Inflammatory macrophage treated with lipopolysaccharide for 1 hour (primary cell): Measurements from ENCODE around the gene TTC1.
A peak's percentile ranks its signal among the peaks of the same experiment; 100 is the strongest.
"Not testable (repeated sequence)": the region's sequence is repeated elsewhere in the genome, so short reads cannot be mapped to it uniquely, and the experiment has no call there.

Experiments used
- DNase-seq, 2 donors: peaks; one replicate each; pipeline ENCODE4 v3.0.0-alpha.2; 2020 to 2022

The TTC1 gene, protein sequence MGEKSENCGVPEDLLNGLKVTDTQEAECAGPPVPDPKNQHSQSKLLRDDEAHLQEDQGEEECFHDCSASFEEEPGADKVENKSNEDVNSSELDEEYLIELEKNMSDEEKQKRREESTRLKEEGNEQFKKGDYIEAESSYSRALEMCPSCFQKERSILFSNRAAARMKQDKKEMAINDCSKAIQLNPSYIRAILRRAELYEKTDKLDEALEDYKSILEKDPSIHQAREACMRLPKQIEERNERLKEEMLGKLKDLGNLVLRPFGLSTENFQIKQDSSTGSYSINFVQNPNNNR

DNA sequence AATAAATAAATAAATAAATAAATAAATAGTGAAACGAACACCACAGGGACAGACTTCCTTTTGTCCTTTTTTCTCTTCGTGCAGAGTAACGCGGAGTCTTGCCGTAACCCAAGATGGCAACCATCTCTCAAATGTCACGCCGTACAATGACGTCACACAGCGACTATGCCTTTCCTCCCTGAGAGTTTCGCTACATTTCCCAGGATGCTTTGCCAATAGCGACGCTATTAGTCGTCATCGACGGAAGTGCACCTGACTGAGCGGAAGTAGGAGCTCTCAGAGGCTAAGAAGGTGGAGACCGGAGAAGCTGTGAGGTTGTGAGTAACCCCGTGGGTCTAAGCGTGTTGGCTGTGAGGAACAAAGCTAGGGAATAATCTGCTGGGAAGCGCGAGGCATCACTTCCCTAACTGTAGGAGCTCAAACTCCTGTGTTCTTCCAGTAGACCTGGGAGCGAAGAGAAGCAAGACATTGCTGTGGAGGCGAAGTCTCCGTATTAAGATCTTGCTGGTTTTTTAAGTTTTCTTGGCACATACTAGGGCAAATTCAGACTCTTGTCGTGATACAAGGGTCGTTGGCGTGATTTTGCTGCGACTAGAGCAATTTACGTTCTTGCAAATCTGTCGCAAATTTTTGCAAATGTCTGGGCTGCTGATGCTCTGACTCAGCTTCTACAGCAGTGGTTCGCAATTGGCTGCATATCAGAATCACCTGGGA lies at the start of gene TTC1:
Gene TTC1 (plus strand): TSS at position 263 of the 714 bp plus-strand sequence. CDS start 1,390 bp downstream, outside the sequence.
- DNase-seq, result peak; percentile 99

DNA sequence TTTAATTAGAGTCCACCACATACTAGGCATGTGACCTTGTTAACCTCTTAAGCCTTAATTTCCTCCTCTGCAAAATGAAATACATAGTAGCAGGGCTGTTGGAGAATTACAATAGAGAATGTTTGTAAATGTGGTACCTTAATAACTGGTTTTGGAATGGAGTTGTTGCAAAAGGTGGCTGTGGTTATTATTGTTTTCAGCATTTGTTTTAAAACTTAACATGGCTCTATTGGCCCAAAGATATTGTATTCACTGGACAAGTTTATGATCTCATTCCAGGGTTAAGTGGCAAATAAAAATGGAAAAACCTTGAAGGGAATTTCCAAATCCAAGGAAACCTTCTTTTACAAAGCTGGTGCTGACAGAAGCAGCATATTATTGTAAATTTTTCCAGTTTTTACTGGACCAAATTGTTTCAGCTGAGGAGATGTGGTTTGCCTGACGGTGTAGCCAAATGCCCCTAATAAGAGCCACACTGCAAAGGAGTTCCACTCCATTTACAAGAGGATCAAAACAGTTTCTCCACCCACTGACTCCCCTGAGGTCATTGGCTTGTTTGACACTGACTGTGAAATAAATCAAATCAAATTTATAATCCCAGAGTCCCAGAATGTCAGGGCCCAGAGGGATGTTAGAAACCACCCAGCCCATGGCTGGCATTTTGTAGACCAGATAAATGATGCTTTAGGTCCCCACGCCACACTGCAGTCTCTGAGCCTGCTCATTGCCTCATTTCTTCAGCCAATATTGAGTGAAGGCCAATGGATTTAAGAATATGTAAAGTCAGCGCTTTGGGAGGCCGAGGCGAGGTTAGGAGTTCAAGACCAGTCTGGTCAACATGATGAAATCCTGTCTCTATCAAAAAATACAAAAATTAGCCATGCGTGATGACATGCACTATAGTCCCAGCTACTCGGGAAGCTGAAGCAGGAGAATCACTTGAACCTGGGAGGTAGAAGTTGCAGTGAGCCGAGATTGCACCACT lies 47.5 kb upstream of the TTC1 start:
- DNase-seq, result no peak

DNA sequence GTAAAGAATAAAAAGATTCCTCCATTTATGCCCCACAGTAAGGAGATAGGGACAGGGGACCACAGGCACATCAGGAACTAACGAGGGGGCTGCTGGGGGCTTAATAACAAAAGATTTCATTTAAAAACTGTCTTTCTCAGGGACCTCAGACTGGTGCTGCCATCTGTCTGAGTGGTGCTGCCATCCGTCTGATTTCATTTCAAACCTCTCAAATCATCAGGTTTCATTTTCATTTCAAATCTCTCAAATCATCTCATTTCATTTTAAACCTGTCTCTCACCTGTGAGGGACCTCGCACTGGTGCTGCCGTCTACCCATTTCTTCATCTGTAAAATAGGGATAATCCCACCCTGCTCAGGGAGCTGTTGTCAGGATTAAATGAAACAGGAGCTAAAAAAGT lies 46.7 kb upstream of the TTC1 start:
- DNase-seq, result no peak

DNA sequence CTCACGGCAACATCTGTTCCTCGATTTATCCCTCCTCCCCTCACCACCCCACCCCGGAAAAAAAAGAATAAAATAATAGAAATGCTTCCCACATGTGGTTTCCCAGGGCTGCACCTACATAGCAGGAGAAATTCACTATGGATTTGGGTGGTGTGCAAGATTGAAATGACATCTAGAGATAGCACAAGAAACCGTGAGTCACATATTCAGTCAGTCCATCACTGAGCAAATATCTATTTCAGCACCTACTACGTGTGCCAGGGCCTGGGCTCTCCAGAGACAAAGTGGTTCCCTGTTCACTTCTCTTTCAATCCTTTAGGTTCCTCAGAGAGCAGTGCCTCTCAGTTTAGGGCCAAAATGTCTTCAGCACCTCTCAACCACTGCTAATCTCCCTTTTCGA lies 45.0 kb upstream of the TTC1 start:
- DNase-seq, result no peak

DNA sequence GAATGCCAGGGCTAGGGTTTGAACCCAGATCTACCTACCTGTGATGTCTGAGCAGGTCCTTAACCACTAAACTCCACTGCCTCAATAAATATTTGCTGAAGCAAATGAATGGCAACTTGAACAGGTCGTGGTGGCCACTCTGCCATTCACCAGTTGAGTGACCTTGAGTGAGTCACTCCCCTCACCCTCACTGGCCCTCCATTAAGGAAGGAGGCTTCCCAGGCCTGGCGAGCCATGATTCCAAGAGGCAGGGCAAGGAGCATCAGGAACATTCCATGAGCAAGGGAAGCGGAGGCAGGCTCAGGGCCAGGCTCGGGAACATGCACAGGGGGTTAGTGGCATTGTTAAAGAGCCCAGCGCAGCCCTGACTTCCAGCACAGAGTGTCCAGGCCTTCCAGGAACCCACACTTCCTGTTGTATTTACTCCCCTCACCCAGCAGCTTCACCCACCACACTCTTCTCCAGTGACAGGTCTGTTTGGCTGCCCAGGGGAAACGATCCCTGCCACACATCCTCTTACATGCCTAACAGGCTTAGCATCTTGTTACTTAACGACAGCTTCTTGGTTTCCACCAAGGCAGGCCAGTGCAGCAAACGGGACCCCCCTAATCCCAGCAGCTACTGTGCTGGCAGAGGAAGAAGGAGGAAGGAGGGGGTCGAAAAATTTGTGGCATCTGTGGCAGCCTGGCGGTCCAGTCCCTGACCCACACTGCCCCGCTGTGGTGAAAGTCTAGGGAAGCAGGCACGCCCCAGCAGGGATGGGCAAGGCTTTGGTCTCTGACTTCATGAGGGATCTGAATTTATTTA lies 43.7 kb upstream of the TTC1 start:
- DNase-seq, result peak; percentile 32 to 59

DNA sequence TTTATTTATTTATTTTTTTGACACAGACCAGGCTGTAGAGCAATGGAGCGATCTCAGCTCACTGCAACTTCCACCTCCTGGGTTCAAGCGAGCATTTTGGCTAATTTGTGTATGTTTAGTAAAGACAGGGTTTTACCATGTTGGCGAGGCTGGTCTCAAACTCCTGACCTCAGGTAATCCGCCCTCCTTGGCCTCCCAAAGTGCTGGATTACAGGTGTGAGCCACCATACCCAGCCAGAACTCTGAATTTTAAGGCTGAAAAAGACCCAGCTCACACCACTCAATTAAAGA lies 43.2 kb upstream of the TTC1 start:
- DNase-seq, result not testable (repeated sequence)

DNA sequence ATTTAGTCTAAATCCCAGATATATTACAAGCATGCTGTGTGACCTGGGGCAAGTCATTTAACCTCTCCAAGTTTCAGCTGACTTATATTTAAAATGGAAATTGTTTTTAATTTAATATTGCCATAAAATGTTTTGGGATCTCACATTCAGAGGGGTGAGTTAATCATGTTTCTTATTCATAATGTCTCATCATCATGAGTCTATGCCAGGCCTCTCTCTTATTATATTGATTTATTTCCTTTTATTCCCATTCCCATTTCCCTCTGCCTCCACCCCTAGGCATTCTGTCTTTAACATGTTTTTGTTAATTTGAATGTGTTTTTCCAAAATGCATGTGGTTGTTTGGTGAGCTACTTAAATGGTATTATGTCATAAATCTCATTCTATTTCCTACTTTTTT lies 39.0 kb upstream of the TTC1 start:
- DNase-seq, result no peak

DNA sequence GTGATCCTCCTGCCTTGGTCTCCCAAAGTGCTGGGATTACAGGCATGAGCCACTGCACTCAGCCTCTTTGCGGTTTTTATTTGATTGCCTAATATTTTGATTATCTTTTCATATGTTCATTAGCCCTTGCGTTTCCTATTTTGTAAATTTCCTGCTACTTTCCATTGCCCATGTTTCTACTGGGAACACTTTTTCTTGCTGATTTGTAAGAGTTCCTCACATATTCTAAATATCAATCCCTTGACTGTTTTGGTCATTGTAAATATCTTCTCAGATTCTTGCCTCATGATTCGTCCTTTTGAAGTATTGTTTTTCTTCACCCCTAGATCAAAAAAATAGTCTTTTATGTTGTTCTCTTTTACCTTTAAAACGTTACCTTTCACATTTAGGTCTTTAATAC lies 37.9 kb upstream of the TTC1 start:
- DNase-seq, result no peak

DNA sequence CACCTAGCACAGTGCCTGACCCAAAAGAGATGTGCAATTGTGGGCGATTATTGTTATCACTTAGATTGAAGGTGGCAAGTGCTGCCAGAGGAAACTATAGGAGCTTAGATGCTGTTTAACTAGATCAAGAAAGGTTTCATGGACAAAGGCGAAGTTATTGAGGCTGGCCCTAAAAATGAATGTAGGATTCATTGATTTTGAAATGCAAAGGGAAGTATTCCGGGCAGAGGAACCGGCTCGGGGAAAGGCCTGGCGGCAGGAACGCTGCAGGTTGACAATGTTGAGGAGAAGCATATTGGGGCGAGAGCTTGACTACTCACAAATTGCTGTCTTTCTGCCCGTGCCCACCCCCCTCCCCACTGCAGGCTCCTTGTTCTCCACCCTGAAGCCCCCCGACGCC lies 37.4 kb upstream of the TTC1 start:
- DNase-seq, result no peak

DNA sequence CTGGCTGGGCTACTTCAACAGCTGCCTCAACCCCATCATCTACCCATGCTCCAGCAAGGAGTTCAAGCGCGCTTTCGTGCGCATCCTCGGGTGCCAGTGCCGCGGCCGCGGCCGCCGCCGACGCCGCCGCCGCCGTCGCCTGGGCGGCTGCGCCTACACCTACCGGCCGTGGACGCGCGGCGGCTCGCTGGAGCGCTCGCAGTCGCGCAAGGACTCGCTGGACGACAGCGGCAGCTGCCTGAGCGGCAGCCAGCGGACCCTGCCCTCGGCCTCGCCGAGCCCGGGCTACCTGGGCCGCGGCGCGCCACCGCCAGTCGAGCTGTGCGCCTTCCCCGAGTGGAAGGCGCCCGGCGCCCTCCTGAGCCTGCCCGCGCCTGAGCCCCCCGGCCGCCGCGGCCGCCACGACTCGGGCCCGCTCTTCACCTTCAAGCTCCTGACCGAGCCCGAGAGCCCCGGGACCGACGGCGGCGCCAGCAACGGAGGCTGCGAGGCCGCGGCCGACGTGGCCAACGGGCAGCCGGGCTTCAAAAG lies 36.9 kb upstream of the TTC1 start:
- no peak for DNase-seq

DNA sequence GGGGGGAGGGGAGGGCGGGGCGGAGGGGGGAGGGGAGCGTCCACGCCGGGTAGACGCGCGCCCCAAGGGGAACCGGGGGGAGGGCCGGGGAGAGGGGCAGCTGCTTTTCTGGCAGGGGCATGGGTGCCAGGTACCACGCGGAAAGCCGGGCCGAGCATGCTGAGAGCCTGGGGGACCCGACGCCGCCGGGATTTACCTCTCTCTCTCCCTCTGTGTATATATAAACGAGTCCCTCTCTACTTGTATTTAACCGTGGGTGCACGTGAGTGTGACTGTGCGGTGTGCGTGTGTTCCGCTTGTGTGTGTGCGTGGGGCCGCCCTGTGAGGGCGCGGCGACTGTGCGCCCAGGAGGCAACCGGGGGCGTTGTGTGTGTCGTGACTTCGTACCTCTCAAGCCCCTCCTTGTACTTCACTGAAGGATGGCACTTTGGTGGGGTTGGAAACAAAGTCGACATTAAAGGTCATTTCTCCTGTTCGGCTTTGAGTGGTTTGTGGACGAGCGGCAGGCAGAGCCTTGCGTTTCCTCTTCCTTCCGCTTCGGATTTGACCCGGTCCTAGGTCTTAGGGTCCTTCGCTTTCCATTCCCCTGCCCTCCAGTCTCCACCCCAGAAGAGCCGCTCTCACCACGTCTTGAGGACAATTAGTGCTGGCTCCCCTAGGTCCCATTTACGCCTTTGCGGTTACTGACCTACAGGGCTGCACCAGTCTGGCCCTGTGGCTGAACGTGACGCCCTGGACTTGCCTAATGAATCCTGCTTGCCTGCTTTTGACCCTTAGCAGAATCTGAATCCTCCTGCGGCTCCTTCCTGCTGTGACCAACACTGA lies 36.2 kb upstream of the TTC1 start:
- DNase-seq, result no peak

DNA sequence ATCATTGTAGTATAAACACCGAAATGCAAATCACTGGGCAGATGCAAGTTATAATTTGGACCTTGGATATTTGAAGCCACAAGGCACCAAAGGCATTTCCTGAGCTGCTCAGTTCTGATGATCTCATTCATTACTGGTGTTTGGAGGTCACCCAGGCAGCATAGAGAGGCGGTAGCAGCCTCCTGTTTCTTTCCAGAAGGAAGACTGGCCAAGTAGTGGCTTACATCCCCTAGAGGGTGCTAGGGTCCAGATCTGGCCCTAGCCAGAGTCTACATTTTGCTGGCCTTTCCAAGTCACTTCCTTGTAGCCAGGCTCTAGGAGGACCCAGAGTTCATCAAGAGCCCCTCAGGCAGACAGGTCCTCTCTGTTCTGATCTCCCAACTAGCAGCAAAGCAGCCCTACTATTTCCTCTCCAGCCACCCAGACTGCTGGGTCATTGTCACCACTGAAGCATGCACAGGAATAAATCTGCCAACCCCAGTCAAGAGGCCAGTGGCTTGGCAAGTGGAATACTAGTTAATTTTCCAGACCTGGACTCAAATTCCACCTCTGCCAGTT lies 33.4 kb upstream of the TTC1 start:
- no peak for DNase-seq

DNA sequence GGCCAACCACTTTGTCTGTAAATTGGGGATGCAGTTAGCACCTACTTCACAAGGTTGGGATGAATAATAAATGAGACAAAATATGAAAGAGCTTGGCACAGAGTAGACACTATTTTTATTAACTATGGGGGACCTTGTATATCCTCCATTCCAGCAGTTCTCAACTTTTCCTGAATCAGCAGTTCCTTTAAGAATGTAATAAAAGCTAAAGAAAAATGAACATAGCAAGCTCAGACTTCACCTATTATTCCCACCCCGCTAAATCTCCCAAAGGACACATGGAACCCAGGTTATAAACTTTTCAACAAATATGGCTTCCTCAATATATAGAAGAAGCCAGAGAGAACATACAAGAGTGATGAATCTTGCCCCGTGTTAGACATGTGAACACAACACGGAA lies 32.0 kb upstream of the TTC1 start:
- no peak for DNase-seq

DNA sequence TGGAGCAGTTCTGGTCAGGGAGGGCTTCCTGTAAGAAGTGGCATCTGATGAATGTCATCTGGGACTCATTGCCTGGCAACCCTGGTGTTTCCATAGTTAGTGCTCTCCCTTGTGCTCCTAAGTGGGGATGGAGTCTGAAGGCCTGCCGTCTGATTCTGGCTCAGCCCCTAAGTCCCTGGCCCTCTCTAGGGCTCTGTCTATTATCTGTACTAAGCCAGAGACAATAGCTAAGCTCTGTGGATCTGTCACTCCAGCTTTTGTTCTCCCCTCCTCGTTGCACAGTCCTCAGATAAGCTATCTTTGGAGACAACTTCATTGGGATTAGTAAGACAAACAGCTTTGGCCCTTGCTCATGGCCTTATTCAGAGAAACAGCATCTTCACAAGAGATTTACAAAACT lies 30.6 kb upstream of the TTC1 start:
- no peak for DNase-seq

DNA sequence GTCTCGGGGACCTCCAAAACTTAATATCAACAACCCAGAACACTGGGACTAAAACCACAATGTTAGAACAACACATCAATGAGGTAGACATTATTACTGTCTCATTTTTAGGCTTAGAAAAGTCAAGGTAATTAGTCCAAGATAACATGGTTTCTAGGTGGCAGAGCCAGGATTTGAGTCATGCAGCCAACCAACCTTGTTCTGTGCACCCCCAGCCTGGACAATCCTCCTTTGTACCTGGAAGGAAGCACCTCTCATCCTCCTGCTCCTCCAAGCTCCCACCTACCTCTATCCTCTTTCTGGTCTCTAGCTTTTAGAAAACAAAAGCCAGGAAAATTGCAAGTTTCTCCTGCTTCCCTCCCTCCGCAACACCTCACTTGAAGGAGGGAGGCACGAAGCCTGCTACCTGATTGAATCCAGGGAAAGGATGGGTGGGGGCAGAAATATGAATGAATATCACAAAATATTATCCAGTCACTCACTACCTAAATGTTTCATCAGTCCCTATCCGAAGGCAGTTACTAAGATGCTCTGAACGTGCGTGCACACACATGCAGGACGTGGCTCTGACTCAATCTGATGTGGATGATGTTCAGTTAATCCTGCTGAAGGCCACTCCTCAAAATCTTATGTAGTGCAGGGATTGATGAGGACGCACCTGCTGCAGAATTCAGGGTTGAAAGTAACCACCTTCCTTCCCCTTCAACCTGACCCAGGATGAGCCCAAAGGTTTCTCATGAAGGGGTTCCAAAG lies 26.3 kb upstream of the TTC1 start:
- no peak for DNase-seq

DNA sequence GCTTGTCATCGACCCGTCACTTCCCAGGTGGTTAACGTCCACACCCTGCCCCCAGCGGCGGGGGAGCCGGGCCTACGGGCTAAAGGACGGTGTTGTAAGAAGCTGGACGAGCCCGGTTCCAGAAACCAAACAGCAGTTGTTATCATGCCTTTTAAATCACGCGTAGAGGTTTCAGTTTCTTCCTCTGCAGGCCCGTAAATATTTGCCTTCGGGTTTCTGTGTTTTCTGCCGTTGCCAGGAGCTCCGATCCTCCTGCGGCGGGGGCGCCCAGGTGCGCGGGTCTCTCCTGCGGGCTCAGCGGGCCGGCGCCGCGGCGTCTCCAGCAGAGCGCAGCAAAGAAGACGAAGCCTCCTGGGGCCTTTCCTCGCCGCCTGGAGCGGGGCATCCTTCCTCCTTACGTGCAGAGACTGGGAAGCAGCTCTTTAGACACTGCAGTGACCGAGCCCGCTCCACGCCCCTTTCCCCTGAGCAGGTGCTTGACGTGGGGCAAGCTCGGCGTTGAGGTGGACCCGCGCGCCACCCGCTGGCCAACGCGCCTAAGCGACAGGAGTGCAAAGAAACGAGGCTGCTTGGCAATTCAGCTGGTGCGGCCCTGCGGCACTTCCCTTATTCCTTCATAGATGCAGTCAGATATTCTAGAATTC lies 21.8 kb upstream of the TTC1 start:
- peak; percentile 52 to 62 for DNase-seq

DNA sequence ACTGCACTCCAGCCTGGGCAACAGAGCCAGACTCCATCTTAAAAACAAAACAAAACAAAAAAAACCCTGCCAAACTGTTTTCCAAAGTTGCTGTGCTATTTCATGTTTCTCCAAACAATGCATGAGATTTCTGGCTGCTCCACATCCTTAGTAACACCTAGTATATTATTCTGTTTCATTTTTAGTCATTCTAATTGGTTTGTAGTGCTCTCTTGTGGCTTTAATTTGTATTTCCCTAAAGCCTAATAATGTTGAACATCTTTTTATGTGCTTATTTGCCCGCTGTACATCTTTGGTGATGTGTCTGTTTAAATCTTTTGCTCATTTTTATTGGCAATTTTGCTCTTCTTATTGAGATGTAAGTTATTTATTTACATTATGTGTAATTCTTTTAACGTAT lies 18.4 kb upstream of the TTC1 start:
- peak in 1 of 2 donors; percentile 18 for DNase-seq

DNA sequence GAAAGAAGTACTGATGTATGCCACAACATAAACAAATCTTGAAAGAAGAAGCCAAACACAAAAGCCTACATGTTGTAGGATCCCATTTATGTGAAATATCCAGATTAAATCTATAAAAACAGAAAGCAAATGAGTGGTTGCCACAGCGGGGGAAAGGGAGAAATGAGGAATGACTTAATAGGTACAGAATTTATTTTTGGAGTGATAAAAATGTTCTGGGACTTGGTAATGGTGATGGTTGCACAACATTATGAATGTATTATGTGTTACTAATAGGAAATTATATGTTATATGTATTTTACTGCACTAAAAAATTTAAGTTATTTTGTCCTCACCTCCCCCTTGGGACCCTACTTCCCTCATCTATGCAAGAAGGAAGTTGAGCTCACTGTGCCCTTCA lies 16.4 kb upstream of the TTC1 start:
- DNase-seq, result no peak

DNA sequence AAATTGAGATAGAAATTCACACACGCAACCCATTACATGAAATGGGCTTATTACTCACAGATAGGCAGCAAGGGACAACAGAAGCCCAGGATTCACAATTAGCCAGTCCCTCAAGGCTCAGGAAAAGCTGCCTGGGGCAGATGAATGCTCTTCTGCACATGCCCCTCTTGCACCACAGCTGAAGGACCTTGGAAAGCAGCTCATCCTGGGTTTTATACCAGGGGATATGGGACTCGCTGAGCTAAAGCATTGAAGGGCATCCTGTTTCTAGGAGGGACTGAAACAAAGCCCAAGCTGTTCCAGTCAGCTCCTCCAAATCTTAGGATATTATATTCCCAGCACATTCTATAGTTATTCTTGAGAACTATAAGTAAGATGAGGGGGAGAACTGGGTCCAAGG lies 15.7 kb upstream of the TTC1 start:
- no peak for DNase-seq

DNA sequence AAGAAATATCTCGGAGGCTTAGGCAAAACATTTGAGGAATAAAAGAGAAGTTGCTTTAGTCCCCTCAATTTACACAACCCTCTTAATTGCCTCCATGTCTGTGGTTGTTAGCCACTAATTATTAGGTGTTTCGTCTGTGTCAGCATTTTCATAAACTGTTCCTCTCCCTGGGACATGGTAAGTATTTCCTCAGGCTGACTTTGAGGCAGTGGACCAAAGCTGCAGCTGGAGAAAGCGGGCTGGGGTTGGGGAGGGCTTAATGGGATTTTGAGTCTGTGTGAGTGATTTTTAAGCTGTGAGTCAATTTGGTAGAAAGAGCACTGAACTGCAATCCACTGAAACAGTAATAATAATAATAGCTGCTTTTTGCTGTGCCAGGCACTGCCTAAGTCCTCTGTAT lies 13.0 kb upstream of the TTC1 start:
- DNase-seq, result no peak
